IMR-90 (cell line): ENCODE results near the gene JMJD8.

Source experiments
- CHD1 ChIP-seq: IDR thresholded peaks from 2 replicates; pipeline ENCODE4 v1.6.1; 2012; ENCODE audit warnings: low read depth, low read length, improper control_type of control experiment
- CTCF ChIP-seq: conservative IDR thresholded peaks from 2 replicates; pipeline ENCODE4 v1.5.1; 2012; ENCODE audit warnings: mild to moderate bottlenecking, low read depth, low read length, improper control_type of control experiment
- ELK1 ChIP-seq: fragments of 150-350 bp; IDR thresholded peaks from 2 replicates; pipeline ENCODE4 v1.6.1; 2016; ENCODE audit warnings: low read depth, mild to moderate bottlenecking, low read length, moderate library complexity, borderline replicate concordance
- MAFK ChIP-seq: IDR thresholded peaks from 2 replicates; pipeline ENCODE4 v1.6.1; 2012; ENCODE audit warnings: low read depth, low read length, improper control_type of control experiment
- POLR2A ChIP-seq: IDR thresholded peaks from 2 replicates; pipeline ENCODE4 v1.6.1; 2012; ENCODE audit warnings: mild to moderate bottlenecking, low read depth, low read length
- RAD21 ChIP-seq: IDR thresholded peaks from 2 replicates; pipeline ENCODE4 v1.6.1; 2012; ENCODE audit warnings: low read length, improper control_type of control experiment
- RCOR1 ChIP-seq: IDR thresholded peaks from 2 replicates; pipeline ENCODE4 v1.6.1; 2012; ENCODE audit warnings: mild to moderate bottlenecking, low read length, improper control_type of control experiment; ENCODE audit not compliant: insufficient replicate concordance
- RFX5 ChIP-seq: IDR thresholded peaks from 2 replicates; pipeline ENCODE4 v1.8.0; 2012; ENCODE audit warnings: low read depth, mild to moderate bottlenecking, low read length, moderate library complexity

GRCh38 chr16:638836-639235, 45.3 kb downstream of the JMJD8 start:
- TF ChIP-seq CTCF (no peak), RFX5 (no peak), RAD21 (no peak), RCOR1 (no peak), POLR2A (no peak), CHD1 (no peak), ELK1 (no peak), MAFK (no peak)
